Mucosa of stomach (tissue), 1 donor: ENCODE data around the gene PREX1.

Experiments used
- H3K27me3 ChIP-seq: one replicate; pipeline ENCODE4 v1.7.0; 2013; ENCODE audit warnings: mild to moderate bottlenecking, low read length; ENCODE audit not compliant: control insufficient read depth, insufficient read depth
- H3K36me3 ChIP-seq: one replicate; pipeline ENCODE4 v1.7.0; 2013; ENCODE audit warnings: low read length; ENCODE audit not compliant: control insufficient read depth, insufficient read depth
- H3K4me1 ChIP-seq: one replicate; pipeline ENCODE4 v1.7.0; 2013; ENCODE audit warnings: mild to moderate bottlenecking, low read length; ENCODE audit not compliant: control insufficient read depth, insufficient read depth
- H3K4me3 ChIP-seq: one replicate; pipeline ENCODE4 v1.7.0; 2013; ENCODE audit warnings: low read length
- H3K9ac ChIP-seq: one replicate; pipeline ENCODE4 v1.7.0; 2013; ENCODE audit warnings: mild to moderate bottlenecking, low read length, moderate library complexity
- H3K9me3 ChIP-seq: one replicate; pipeline ENCODE4 v1.7.0; 2013; ENCODE audit warnings: mild to moderate bottlenecking, low read length, moderate library complexity; ENCODE audit not compliant: control insufficient read depth
- donor health status: Pancreatic carcinoma.

PREX1 gene

GRCh38 chr20:48717680-48718223, 110.0 kb downstream of the PREX1 start:
- Histone ChIP-seq H3K4me3 (no peak overlapping the region), H3K36me3 (no peaks in the 10 kb centered on the region), H3K4me1 (peaks cover 13% of the 10 kb centered on the region), H3K9me3 (no peaks in the 10 kb centered on the region), H3K27me3 (no peaks in the 10 kb centered on the region), H3K9ac (no peak overlapping the region)

- Histone ChIP-seq H3K36me3 (no peaks in the 10 kb centered on the region), H3K4me3 (no peak overlapping the region), H3K9me3 (no peaks in the 10 kb centered on the region), H3K9ac (no peak overlapping the region), H3K27me3 (no peaks in the 10 kb centered on the region), H3K4me1 (peaks cover 7% of the 10 kb centered on the region)
Measured at GRCh38 chr20:48717095-48717672, 110.6 kb downstream of the PREX1 start.

GRCh38 chr20:48716541-48716940, 111.3 kb downstream of the PREX1 start:
- no peaks in the 10 kb centered on the region for H3K27me3 ChIP-seq
- H3K4me3 ChIP-seq: no peak overlapping the region
- no peaks in the 10 kb centered on the region for H3K9me3 ChIP-seq
- H3K9ac ChIP-seq: no peak overlapping the region
- peaks cover under 1% of the 10 kb centered on the region for H3K4me1 ChIP-seq
- H3K36me3 ChIP-seq: no peaks in the 10 kb centered on the region

GRCh38 chr20:48716086-48716485, 111.7 kb downstream of the PREX1 start:
- Histone ChIP-seq H3K36me3 (no peaks in the 10 kb centered on the region), H3K4me1 (no peaks in the 10 kb centered on the region), H3K9ac (no peak overlapping the region), H3K9me3 (no peaks in the 10 kb centered on the region), H3K27me3 (no peaks in the 10 kb centered on the region), H3K4me3 (no peak overlapping the region)

- Histone ChIP-seq H3K9ac (no peak overlapping the region), H3K36me3 (no peaks in the 10 kb centered on the region), H3K27me3 (no peaks in the 10 kb centered on the region), H3K9me3 (no peaks in the 10 kb centered on the region), H3K4me1 (no peaks in the 10 kb centered on the region), H3K4me3 (no peak overlapping the region)
Measured at GRCh38 chr20:48714764-48715163, 113.0 kb downstream of the PREX1 start.

- Histone ChIP-seq H3K36me3 (no peaks in the 10 kb centered on the region), H3K9ac (no peak overlapping the region), H3K27me3 (no peaks in the 10 kb centered on the region), H3K4me3 (no peak overlapping the region), H3K9me3 (no peaks in the 10 kb centered on the region), H3K4me1 (peaks cover 4% of the 10 kb centered on the region)
Measured at GRCh38 chr20:48711696-48712464, 115.9 kb downstream of the PREX1 start.

- H3K36me3 ChIP-seq: no peaks in the 10 kb centered on the region
- no peak overlapping the region for H3K4me3 ChIP-seq
- H3K27me3 ChIP-seq: no peaks in the 10 kb centered on the region
- peaks cover 4% of the 10 kb centered on the region for H3K4me1 ChIP-seq
- no peaks in the 10 kb centered on the region for H3K9me3 ChIP-seq
- H3K9ac ChIP-seq: no peak overlapping the region
Measured at GRCh38 chr20:48711044-48711428, 116.8 kb downstream of the PREX1 start.

GRCh38 chr20:48710341-48711043, 117.3 kb downstream of the PREX1 start:
- H3K4me3 ChIP-seq: no peak overlapping the region
- H3K4me1 ChIP-seq: peaks cover 4% of the 10 kb centered on the region
- no peaks in the 10 kb centered on the region for H3K27me3 ChIP-seq
- no peak overlapping the region for H3K9ac ChIP-seq
- no peaks in the 10 kb centered on the region for H3K9me3 ChIP-seq
- H3K36me3 ChIP-seq: no peaks in the 10 kb centered on the region

GRCh38 chr20:48709744-48710143, 118.1 kb downstream of the PREX1 start:
- no peak overlapping the region for H3K9ac ChIP-seq
- H3K36me3 ChIP-seq: no peaks in the 10 kb centered on the region
- H3K4me3 ChIP-seq: no peak overlapping the region
- H3K4me1 ChIP-seq: peaks cover 4% of the 10 kb centered on the region
- no peaks in the 10 kb centered on the region for H3K27me3 ChIP-seq
- no peaks in the 10 kb centered on the region for H3K9me3 ChIP-seq

- Histone ChIP-seq H3K4me3 (no peak overlapping the region), H3K9ac (no peak overlapping the region), H3K9me3 (no peaks in the 10 kb centered on the region), H3K36me3 (no peaks in the 10 kb centered on the region), H3K27me3 (no peaks in the 10 kb centered on the region), H3K4me1 (peaks cover 4% of the 10 kb centered on the region)
Measured at GRCh38 chr20:48709058-48709691, 118.6 kb downstream of the PREX1 start.

- H3K36me3 ChIP-seq: no peaks in the 10 kb centered on the region
- no peaks in the 10 kb centered on the region for H3K27me3 ChIP-seq
- no peak overlapping the region for H3K4me3 ChIP-seq
- H3K4me1 ChIP-seq: peaks cover 4% of the 10 kb centered on the region
- no peaks in the 10 kb centered on the region for H3K9me3 ChIP-seq
- H3K9ac ChIP-seq: no peak overlapping the region
Measured at GRCh38 chr20:48708630-48709029, 119.2 kb downstream of the PREX1 start.

- Histone ChIP-seq H3K36me3 (no peaks in the 10 kb centered on the region), H3K9me3 (no peaks in the 10 kb centered on the region), H3K9ac (no peak overlapping the region), H3K4me1 (peaks cover 5% of the 10 kb centered on the region), H3K27me3 (no peaks in the 10 kb centered on the region), H3K4me3 (no peak overlapping the region)
Measured at GRCh38 chr20:48708116-48708515, 119.7 kb downstream of the PREX1 start.
